Psoas muscle (tissue), 8 donors: ENCODE data around the gene AP1B1. TPM values are rescaled to one million over a fixed set of nuclear protein-coding genes. Genes with fewer than 3 reads are reported as not detected.

ENCODE experiments used
- ATAC-seq, 4 donors: fragments of 200-7000 bp; cut with Tn5 transposase; one replicate each; pipeline ENCODE4 v1.9.1; 2020; ENCODE audit warnings: moderate library complexity in 3 of 4, mild to moderate bottlenecking in 2 of 4
- DNase-seq, 2 donors: peaks; one replicate each; pipeline ENCODE4 v3.0.0-alpha.2; 2020
- H3K27ac ChIP-seq: fragments of 200-600 bp; one replicate; pipeline ENCODE4 v1.8.0; 2022
- H3K27me3 ChIP-seq, 3 donors: fragments of 200-600 bp in 1 of 3; one replicate each; pipeline versions ENCODE4 v1.6.1 to v1.8.0; 2013 to 2022; ENCODE audit warnings: low read length in 2 of 3, mild to moderate bottlenecking in 2 of 3, moderate library complexity in 1 of 3; ENCODE audit not compliant: insufficient read depth in 3 of 3
- H3K36me3 ChIP-seq, 2 donors: fragments of 200-600 bp in 1 of 2; one replicate each; pipeline versions ENCODE4 v1.6.1 to v1.8.0; 2013 to 2022; ENCODE audit warnings: low read depth in 1 of 2, mild to moderate bottlenecking in 1 of 2, moderate library complexity in 1 of 2; ENCODE audit not compliant: insufficient read depth in 1 of 2
- H3K4me1 ChIP-seq: fragments of 200-600 bp; one replicate; pipeline ENCODE4 v1.8.0; 2022
- H3K4me3 ChIP-seq: fragments of 200-600 bp; one replicate; pipeline ENCODE4 v1.8.0; 2022; ENCODE audit warnings: mild to moderate bottlenecking
- H3K9me3 ChIP-seq: fragments of 200-600 bp; one replicate; pipeline ENCODE4 v1.8.0; 2022
- CTCF ChIP-seq: fragments of 200-600 bp; IDR thresholded peaks from one replicate; pipeline ENCODE4 v1.8.0; 2022; ENCODE audit warnings: antibody characterized with exemption
- WGBS, 3 donors: extraction: QIAGEN DNeasy Blood & Tissue Kit; methylation state at CpG; one replicate each; pipeline versions ENCODE4 v1.1.6 to v1.1.7; 2013; 5-methylcytosine and 5-hydroxymethylcytosine counted together
- intact Hi-C, 2 donors: fragments of 100-400 bp; cut with DNase I; formaldehyde crosslinking; loops; one replicate each; pipeline versions ENCODE4 v1.11.0 to v1.14.2; 2022
- polyA plus RNA-seq, 3 donors: library from polyadenylated mRNA; stranded (reverse); fragments of 200-250 nt; gene quantifications; one replicate each; pipeline ENCODE4 v1.2.3, GENCODE V29; 2013
- total RNA-seq, 4 donors: library from RNA; stranded (reverse); fragmentation: NEBNext Ultra II Directional in 2 of 4; extraction: Animal tissue kit (Norgen Biotek cat#: 25700) in 2 of 4; gene quantifications; one replicate each; pipeline versions ENCODE4 v1.2.1 to v1.2.4, GENCODE V29; 2021 to 2023
- donor health status: healthy with polysubstance abuse.
- donor health status: DM: no; HTN: no; CAD: no; lungs with moderate emphysema.
- donor health status: Bipolar disorder and iron deficiency.
- donor health status: healthy.
- donor health status: DM: yes; HTN: yes; CAD: no.
- donor health status: DM: no; HTN: no; CAD: no.
- donor health status: DM: no; HTN: no; CAD: no.
- donor health status: DM: yes; HTN: yes; CAD: no.

Gene AP1B1
- total and polyA plus RNA-seq, 7 donors, result 17.5 to 35.3 (median 30.6) TPM

- 34 to 49% (median 40%) methylated on average over 45 to 51 of the region's 51 CpGs for WGBS, 3 donors
- intact Hi-C loops, result no loop called here
Measured at GRCh38 chr22:29313576-29314466, 74.5 kb downstream of the AP1B1 start.

GRCh38 chr22:29313126-29313575 is 75.2 kb downstream of the AP1B1 start:
- DNase-seq (peak in 1 of 2 donors; percentile 79), ATAC-seq (peak; percentile 22 to 59 (median 46))
- H3K4me1 ChIP-seq, result peaks cover 32% of the 10 kb centered on the region
- no peak overlapping the region for H3K27ac ChIP-seq
- intact Hi-C loops, result no loop called here
- H3K9me3 ChIP-seq, result no peaks in the 10 kb centered on the region
- peaks cover 0 to 35% (median 15%) of the 10 kb centered on the region in 3 donors for H3K27me3 ChIP-seq
- WGBS, 3 donors, result 24 to 40% (median 33%) methylated on average over 38 to 44 of the region's 44 CpGs
- H3K36me3 ChIP-seq, result no peaks in the 10 kb centered on the region
- H3K4me3 ChIP-seq, result no peak overlapping the region
- peak; percentile 43 for TF ChIP-seq CTCF

More at GRCh38 chr22:29313576-29314466, 74.5 kb downstream of the AP1B1 start:
- no peak overlapping the region for H3K4me3 ChIP-seq
- peaks cover 0 to 35% (median 15%) of the 10 kb centered on the region in 3 donors for H3K27me3 ChIP-seq
- H3K36me3 ChIP-seq, result no peaks in the 10 kb centered on the region
- peaks cover 26% of the 10 kb centered on the region for H3K4me1 ChIP-seq
- no peak overlapping the region for H3K27ac ChIP-seq
- ATAC-seq (no peak), DNase-seq (peak in 1 of 2 donors; percentile 39)
- H3K9me3 ChIP-seq, result no peaks in the 10 kb centered on the region
- no peak for TF ChIP-seq CTCF

- H3K27ac ChIP-seq, result peak overlapping the region; percentile 60
- no peak for DNase-seq
- 70 to 89% (median 72%) methylated on average over 25 of the region's 25 CpGs for WGBS, 3 donors
Measured at GRCh38 chr22:29312218-29313125, 75.9 kb downstream of the AP1B1 start.

More at GRCh38 chr22:29312218-29313125, 75.9 kb downstream of the AP1B1 start:
- Histone ChIP-seq H3K36me3 (no peaks in the 10 kb centered on the region), H3K27me3 (peaks cover 0 to 35% (median 15%) of the 10 kb centered on the region in 3 donors), H3K4me1 (peaks cover 37% of the 10 kb centered on the region), H3K9me3 (no peaks in the 10 kb centered on the region), H3K4me3 (no peak overlapping the region)
- TF ChIP-seq CTCF, result no peak
- no peak for ATAC-seq
- intact Hi-C loops, result no loop called here
